K562 (cell line): ENCODE measurements around the gene GPR78. TPM values are rescaled to one million over a fixed set of nuclear protein-coding genes. Genes with fewer than 3 reads are reported as not detected.

Source experiments
- KLF16 ChIP-seq: IDR thresholded peaks from 2 replicates; pipeline ENCODE4 v1.6.1; 2016; ENCODE audit warnings: antibody characterized with exemption
- LEF1 ChIP-seq: fragments of 450-650 bp; IDR thresholded peaks from 2 replicates; pipeline ENCODE4 v1.6.1; 2016; ENCODE audit warnings: mild to moderate bottlenecking
- NR2C1 ChIP-seq, 2 experiments: fragments of 450-650 bp; IDR thresholded peaks; 2 replicates each; pipeline ENCODE4 v1.6.1; 2017; ENCODE audit warnings: mild to moderate bottlenecking in 2 of 2, antibody characterized with exemption in 1 of 2, inconsistent platforms in 1 of 2, missing compliant biosample characterization in 1 of 2, missing genetic modification characterization in 1 of 2
- SREBF2 ChIP-seq: sonication (generic); formaldehyde crosslinking; IDR thresholded peaks from 2 replicates; pipeline ENCODE4 v1.4.0; 2020; ENCODE audit warnings: mild to moderate bottlenecking, missing genetic modification reagents
- TEAD1 ChIP-seq, 2 experiments: fragments of 450-650 bp in 1 of 2; sonication (generic) in 1 of 2; formaldehyde crosslinking; IDR thresholded peaks; 2 replicates each; pipeline versions ENCODE4 v1.4.0 to v1.8.0; 2020 to 2022; ENCODE audit warnings: mild to moderate bottlenecking in 2 of 2, missing genetic modification reagents in 1 of 2
- TRIM28 ChIP-seq: fragments of 450-650 bp; IDR thresholded peaks from 2 replicates; pipeline ENCODE4 v1.6.1; 2017
- ZBED1 ChIP-seq: IDR thresholded peaks from 2 replicates; pipeline ENCODE4 v1.6.1; 2014
- ZNF143 ChIP-seq: sonication (generic); formaldehyde crosslinking; IDR thresholded peaks from 2 replicates; pipeline ENCODE4 v1.9.0; 2022; ENCODE audit warnings: mild to moderate bottlenecking, missing genetic modification reagents
- polyA plus RNA-seq, 8 experiments: library from polyadenylated mRNA; depleted of rRNA in 4 of 8; stranded (reverse) in 5 of 8; unstranded in 3 of 8; fragments of >200 nt; fragmentation: Nextera tagmentation in 2 of 8; fragmentation: Illumina TruSeq in 1 of 8; extraction: Ambion mirVana in 2 of 8; extraction: Trizol in 1 of 8; gene quantifications; 2 replicates each; pipeline versions ENCODE4 v1.2.1 to v1.2.3, GENCODE V29; 2011 to 2014; ENCODE audit warnings: inconsistent platforms in 1 of 8, missing spikeins in 1 of 8
- total RNA-seq, 7 experiments: library from RNA; depleted of rRNA in 6 of 7; stranded (reverse); fragments of >200 nt in 6 of 7; fragmentation: Illumina TruSeq in 2 of 7; extraction: Trizol in 2 of 7; gene quantifications; 2 replicates each; pipeline versions ENCODE4 v1.2.1 to v1.2.3, GENCODE V29; 2011 to 2021; ENCODE audit warnings: low replicate concordance in 1 of 7
- TF ChIP-seq, protein P1 (sequence below), 3 experiments: IDR thresholded peaks in 2 of 3; conservative IDR thresholded peaks in 1 of 3; 2 replicates each; pipeline ENCODE4 v1.5.1; 2011 to 2012; ENCODE audit warnings: low read length in 3 of 3, mild to moderate bottlenecking in 3 of 3, control low read depth in 2 of 3, improper control_type of control experiment in 1 of 3, inconsistent platforms in 1 of 3, low read depth in 1 of 3, mixed read lengths in 1 of 3, moderate library complexity in 1 of 3; ENCODE audit not compliant: insufficient read depth in 2 of 3
- TF ChIP-seq, protein P2 (sequence below): fragments of 250-450 bp; sonication (Bioruptor Pico); IDR thresholded peaks from 2 replicates; pipeline ENCODE4 v1.8.0; 2022; ENCODE audit warnings: inconsistent platforms
- TF ChIP-seq, protein P3 (sequence below): fragments of 200-600 bp; sonication (generic); IDR thresholded peaks from one replicate; pipeline ENCODE4 v1.6.1; 2012; ENCODE audit warnings: mild to moderate bottlenecking, low read depth, low read length, inconsistent platforms

The GPR78 gene
- total and polyA plus RNA-seq, 9 of the 15 experiments (the other 6 are each of a cell fraction or from before 2014, with no cell fraction given) = 0.04 to 0.13 (median 0.07) TPM; not detected in 4

DNA sequence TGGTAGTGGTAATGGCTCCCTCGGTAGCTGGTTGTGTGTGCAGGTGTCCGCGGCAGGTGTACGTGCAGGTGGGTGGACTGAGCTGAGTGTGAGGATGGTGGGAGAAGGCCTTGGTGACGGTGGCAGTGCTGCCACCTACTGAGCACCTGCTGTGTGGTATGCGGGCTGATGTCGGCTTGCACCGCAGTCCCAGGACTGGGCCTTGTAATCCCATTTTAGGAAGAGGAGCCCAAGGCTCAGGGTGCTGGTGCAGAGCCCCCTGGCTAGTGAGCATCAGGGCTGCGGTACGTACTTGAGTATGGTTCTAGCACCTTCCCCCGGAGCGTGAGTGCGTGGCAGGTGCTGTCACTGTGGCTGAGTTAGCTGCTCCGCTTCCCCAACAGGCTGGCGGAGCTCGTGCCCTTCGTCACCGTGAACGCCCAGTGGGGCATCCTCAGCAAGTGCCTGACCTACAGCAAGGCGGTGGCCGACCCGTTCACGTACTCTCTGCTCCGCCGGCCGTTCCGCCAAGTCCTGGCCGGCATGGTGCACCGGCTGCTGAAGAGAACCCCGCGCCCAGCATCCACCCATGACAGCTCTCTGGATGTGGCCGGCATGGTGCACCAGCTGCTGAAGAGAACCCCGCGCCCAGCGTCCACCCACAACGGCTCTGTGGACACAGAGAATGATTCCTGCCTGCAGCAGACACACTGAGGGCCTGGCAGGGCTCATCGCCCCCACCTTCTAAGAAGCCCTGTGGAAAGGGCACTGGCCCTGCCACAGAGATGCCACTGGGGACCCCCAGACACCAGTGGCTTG, 6.7 kb downstream of the GPR78 start (continued):
- TF ChIP-seq, protein P1, sequence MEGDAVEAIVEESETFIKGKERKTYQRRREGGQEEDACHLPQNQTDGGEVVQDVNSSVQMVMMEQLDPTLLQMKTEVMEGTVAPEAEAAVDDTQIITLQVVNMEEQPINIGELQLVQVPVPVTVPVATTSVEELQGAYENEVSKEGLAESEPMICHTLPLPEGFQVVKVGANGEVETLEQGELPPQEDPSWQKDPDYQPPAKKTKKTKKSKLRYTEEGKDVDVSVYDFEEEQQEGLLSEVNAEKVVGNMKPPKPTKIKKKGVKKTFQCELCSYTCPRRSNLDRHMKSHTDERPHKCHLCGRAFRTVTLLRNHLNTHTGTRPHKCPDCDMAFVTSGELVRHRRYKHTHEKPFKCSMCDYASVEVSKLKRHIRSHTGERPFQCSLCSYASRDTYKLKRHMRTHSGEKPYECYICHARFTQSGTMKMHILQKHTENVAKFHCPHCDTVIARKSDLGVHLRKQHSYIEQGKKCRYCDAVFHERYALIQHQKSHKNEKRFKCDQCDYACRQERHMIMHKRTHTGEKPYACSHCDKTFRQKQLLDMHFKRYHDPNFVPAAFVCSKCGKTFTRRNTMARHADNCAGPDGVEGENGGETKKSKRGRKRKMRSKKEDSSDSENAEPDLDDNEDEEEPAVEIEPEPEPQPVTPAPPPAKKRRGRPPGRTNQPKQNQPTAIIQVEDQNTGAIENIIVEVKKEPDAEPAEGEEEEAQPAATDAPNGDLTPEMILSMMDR (IDR thresholded peaks at IDR 0.05 in 2 of 3, conservative IDR thresholded peaks at IDR 0.05 in 1 of 3; ENCODE audit: insufficient read depth in 2 of 3, low read depth in 1 of 3, low read length in 3 of 3) = peak; percentile 8 to 38 (median 21); a peak in 1 of 6 replicates
- TF ChIP-seq, protein P2, sequence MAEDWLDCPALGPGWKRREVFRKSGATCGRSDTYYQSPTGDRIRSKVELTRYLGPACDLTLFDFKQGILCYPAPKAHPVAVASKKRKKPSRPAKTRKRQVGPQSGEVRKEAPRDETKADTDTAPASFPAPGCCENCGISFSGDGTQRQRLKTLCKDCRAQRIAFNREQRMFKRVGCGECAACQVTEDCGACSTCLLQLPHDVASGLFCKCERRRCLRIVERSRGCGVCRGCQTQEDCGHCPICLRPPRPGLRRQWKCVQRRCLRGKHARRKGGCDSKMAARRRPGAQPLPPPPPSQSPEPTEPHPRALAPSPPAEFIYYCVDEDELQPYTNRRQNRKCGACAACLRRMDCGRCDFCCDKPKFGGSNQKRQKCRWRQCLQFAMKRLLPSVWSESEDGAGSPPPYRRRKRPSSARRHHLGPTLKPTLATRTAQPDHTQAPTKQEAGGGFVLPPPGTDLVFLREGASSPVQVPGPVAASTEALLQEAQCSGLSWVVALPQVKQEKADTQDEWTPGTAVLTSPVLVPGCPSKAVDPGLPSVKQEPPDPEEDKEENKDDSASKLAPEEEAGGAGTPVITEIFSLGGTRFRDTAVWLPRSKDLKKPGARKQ (CRISPR knock-in tag) = no peak
- no peak for TF ChIP-seq SREBF2
- no peak for TF ChIP-seq NR2C1 (IDR thresholded peaks at IDR 0.05)
- TF ChIP-seq NR2C1 (tag; IDR thresholded peaks at IDR 0.05) = no peak
- no peak for TF ChIP-seq ZNF143 (CRISPR knock-in tag)
- TF ChIP-seq ZBED1 = no peak
- no peak for TF ChIP-seq LEF1
- no peak for TF ChIP-seq KLF16
- 0 out of 4 replicates have a peak, but pooled peaks of 1 of the 2 experiments have one; percentile 18 for TF ChIP-seq TEAD1 (CRISPR knock-in tag; IDR thresholded peaks at IDR 0.05)
- TF ChIP-seq, protein P3, sequence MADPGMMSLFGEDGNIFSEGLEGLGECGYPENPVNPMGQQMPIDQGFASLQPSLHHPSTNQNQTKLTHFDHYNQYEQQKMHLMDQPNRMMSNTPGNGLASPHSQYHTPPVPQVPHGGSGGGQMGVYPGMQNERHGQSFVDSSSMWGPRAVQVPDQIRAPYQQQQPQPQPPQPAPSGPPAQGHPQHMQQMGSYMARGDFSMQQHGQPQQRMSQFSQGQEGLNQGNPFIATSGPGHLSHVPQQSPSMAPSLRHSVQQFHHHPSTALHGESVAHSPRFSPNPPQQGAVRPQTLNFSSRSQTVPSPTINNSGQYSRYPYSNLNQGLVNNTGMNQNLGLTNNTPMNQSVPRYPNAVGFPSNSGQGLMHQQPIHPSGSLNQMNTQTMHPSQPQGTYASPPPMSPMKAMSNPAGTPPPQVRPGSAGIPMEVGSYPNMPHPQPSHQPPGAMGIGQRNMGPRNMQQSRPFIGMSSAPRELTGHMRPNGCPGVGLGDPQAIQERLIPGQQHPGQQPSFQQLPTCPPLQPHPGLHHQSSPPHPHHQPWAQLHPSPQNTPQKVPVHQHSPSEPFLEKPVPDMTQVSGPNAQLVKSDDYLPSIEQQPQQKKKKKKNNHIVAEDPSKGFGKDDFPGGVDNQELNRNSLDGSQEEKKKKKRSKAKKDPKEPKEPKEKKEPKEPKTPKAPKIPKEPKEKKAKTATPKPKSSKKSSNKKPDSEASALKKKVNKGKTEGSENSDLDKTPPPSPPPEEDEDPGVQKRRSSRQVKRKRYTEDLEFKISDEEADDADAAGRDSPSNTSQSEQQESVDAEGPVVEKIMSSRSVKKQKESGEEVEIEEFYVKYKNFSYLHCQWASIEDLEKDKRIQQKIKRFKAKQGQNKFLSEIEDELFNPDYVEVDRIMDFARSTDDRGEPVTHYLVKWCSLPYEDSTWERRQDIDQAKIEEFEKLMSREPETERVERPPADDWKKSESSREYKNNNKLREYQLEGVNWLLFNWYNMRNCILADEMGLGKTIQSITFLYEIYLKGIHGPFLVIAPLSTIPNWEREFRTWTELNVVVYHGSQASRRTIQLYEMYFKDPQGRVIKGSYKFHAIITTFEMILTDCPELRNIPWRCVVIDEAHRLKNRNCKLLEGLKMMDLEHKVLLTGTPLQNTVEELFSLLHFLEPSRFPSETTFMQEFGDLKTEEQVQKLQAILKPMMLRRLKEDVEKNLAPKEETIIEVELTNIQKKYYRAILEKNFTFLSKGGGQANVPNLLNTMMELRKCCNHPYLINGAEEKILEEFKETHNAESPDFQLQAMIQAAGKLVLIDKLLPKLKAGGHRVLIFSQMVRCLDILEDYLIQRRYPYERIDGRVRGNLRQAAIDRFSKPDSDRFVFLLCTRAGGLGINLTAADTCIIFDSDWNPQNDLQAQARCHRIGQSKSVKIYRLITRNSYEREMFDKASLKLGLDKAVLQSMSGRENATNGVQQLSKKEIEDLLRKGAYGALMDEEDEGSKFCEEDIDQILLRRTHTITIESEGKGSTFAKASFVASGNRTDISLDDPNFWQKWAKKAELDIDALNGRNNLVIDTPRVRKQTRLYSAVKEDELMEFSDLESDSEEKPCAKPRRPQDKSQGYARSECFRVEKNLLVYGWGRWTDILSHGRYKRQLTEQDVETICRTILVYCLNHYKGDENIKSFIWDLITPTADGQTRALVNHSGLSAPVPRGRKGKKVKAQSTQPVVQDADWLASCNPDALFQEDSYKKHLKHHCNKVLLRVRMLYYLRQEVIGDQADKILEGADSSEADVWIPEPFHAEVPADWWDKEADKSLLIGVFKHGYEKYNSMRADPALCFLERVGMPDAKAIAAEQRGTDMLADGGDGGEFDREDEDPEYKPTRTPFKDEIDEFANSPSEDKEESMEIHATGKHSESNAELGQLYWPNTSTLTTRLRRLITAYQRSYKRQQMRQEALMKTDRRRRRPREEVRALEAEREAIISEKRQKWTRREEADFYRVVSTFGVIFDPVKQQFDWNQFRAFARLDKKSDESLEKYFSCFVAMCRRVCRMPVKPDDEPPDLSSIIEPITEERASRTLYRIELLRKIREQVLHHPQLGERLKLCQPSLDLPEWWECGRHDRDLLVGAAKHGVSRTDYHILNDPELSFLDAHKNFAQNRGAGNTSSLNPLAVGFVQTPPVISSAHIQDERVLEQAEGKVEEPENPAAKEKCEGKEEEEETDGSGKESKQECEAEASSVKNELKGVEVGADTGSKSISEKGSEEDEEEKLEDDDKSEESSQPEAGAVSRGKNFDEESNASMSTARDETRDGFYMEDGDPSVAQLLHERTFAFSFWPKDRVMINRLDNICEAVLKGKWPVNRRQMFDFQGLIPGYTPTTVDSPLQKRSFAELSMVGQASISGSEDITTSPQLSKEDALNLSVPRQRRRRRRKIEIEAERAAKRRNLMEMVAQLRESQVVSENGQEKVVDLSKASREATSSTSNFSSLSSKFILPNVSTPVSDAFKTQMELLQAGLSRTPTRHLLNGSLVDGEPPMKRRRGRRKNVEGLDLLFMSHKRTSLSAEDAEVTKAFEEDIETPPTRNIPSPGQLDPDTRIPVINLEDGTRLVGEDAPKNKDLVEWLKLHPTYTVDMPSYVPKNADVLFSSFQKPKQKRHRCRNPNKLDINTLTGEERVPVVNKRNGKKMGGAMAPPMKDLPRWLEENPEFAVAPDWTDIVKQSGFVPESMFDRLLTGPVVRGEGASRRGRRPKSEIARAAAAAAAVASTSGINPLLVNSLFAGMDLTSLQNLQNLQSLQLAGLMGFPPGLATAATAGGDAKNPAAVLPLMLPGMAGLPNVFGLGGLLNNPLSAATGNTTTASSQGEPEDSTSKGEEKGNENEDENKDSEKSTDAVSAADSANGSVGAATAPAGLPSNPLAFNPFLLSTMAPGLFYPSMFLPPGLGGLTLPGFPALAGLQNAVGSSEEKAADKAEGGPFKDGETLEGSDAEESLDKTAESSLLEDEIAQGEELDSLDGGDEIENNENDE = no peak
- TF ChIP-seq TRIM28 = no peak
